Mesangial cell (primary cell): ENCODE data around the gene PAX1. TPM values are rescaled to one million over a fixed set of nuclear protein-coding genes. Genes with fewer than 3 reads are reported as not detected.

ENCODE experiments used
- total RNA-seq: library from RNA; depleted of rRNA; stranded (reverse); fragments of >200 nt; gene quantifications from 2 replicates; pipeline ENCODE4 v1.2.3, GENCODE V29; 2015

Gene PAX1
- not detected in 2 replicates for total RNA-seq

GRCh38 chr20:21705575-21706260 is at the start of gene PAX1:
Gene PAX1 (plus strand): TSS chr20:21705664. CDS start chr20:21705713, 49 bp downstream.

Other genes starting within 250 kb of the PAX1 start
- not detected in 2 replicates for gene NKX2-2, start 191.6 kb upstream of the PAX1 start, total RNA-seq